GM12878 (cell line): ENCODE data around the gene ERC1. TPM values are rescaled to one million over a fixed set of nuclear protein-coding genes. Genes with fewer than 3 reads are reported as not detected.

Experiments used
- ATAC-seq: fragments of 200-7000 bp; cut with Tn5 transposase; 3 replicates; pipeline ENCODE4 v1.9.1; 2020; ENCODE audit warnings: mild to moderate bottlenecking, moderate library complexity
- BruUV-seq: library from RNA; stranded (reverse); fragments of 400-500 nt; replicated peaks from 2 replicates; lab custom pipeline; 2021; lab: Mats Ljungman, UMichigan
- CTCF ChIA-PET: fragments of 300-600 bp; sonication (Branson Sonifier 250); formaldehyde crosslinking; extraction: SDS; loops from one replicate; lab custom pipeline; 2021; ENCODE audit warnings: inconsistent platforms; lab: Yijun Ruan, JAX
- POLR2A ChIA-PET: fragments of 350-600 bp; formaldehyde crosslinking; extraction: SDS; loops from one replicate; lab custom pipeline; 2021; ENCODE audit warnings: inconsistent platforms; lab: Charles Lee
- RAD21 ChIA-PET: fragments of 300-600 bp; sonication (Branson Sonifier 250); formaldehyde crosslinking; loops from one replicate; lab custom pipeline; 2023; ENCODE audit warnings: antibody characterized with exemption; ENCODE audit not compliant: unreplicated experiment; lab: Charles Lee
- SMC1A ChIA-PET: fragments of 300-600 bp; sonication (Branson Sonifier 250); formaldehyde crosslinking; loops from one replicate; lab custom pipeline; 2023; ENCODE audit not compliant: unreplicated experiment, uncharacterized antibody; lab: Charles Lee
- DNase-seq: peaks from one replicate; pipeline ENCODE4 v3.0.0-alpha.2; 2011; ENCODE audit warnings: low read depth, low spot score
- FAIRE-seq: peaks from 3 replicates; lab custom pipeline; 2011; peaks lifted over from hg19 to GRCh38; lab: Jason Lieb, UNC
- H2AFZ ChIP-seq: 2 replicates; pipeline ENCODE4 v1.6.0; 2011; ENCODE audit warnings: low read depth, low read length, control low read depth; ENCODE audit not compliant: control insufficient read depth
- H3K27ac ChIP-seq: 2 replicates; pipeline ENCODE4 v1.5.1; 2011; ENCODE audit warnings: control low read depth; ENCODE audit not compliant: control insufficient read depth, insufficient read depth
- H3K27me3 ChIP-seq, 2 experiments: replicated peaks in 1 of 2; 2 replicates each; pipeline versions ENCODE4 v1.6.0 to v1.6.1; 2011; ENCODE audit warnings: low read length in 1 of 2; ENCODE audit not compliant: control insufficient read depth in 2 of 2, insufficient read depth in 2 of 2
- H3K36me3 ChIP-seq, 2 experiments: 2 replicates each; pipeline ENCODE4 v1.5.1; 2011; ENCODE audit warnings: low read length in 1 of 2; ENCODE audit not compliant: control insufficient read depth in 2 of 2, insufficient read depth in 2 of 2
- H3K4me1 ChIP-seq: 2 replicates; pipeline ENCODE4 v1.6.1; 2011; ENCODE audit warnings: mild to moderate bottlenecking, low read length, moderate library complexity, mixed read lengths; ENCODE audit not compliant: control insufficient read depth, insufficient read depth
- H3K4me2 ChIP-seq: 2 replicates; pipeline ENCODE4 v1.6.0; 2011; ENCODE audit warnings: control low read depth; ENCODE audit not compliant: control insufficient read depth, insufficient read depth
- H3K4me3 ChIP-seq: fragments of 200-600 bp; sonication (generic); 2 replicates; pipeline ENCODE4 v1.5.1; 2016
- H3K79me2 ChIP-seq: 2 replicates; pipeline ENCODE4 v1.6.0; 2011; ENCODE audit warnings: low read length; ENCODE audit not compliant: control insufficient read depth, insufficient read depth
- H3K9ac ChIP-seq: 2 replicates; pipeline ENCODE4 v1.8.0; 2011; ENCODE audit warnings: low read length, control low read depth, mixed read lengths; ENCODE audit not compliant: control insufficient read depth, insufficient read depth
- H3K9me3 ChIP-seq: replicated peaks from 3 replicates; pipeline ENCODE4 v1.5.1; 2011; ENCODE audit warnings: mild to moderate bottlenecking, low read length; ENCODE audit not compliant: control insufficient read depth, insufficient read depth
- H4K20me1 ChIP-seq: 2 replicates; pipeline ENCODE4 v1.6.0; 2011; ENCODE audit not compliant: control insufficient read depth, insufficient read depth
- E2F4 ChIP-seq: IDR thresholded peaks from 2 replicates; pipeline ENCODE4 v1.6.1; 2012; ENCODE audit warnings: low read depth, low read length, improper control_type of control experiment
- E4F1 ChIP-seq: fragments of 450-650 bp; IDR thresholded peaks from 2 replicates; pipeline ENCODE4 v1.6.1; 2018; ENCODE audit warnings: borderline replicate concordance, mild to moderate bottlenecking; ENCODE audit not compliant: partially characterized antibody
- NKRF ChIP-seq: fragments of 450-650 bp; conservative IDR thresholded peaks from 2 replicates; pipeline ENCODE4 v1.6.1; 2017; ENCODE audit warnings: mild to moderate bottlenecking, moderate library complexity
- POU2F2 ChIP-seq: IDR thresholded peaks from 3 replicates; pipeline ENCODE4 v1.6.1; 2011; ENCODE audit warnings: low read depth, mild to moderate bottlenecking, low read length, borderline replicate concordance
- SRF ChIP-seq, 2 experiments: IDR thresholded peaks; 2 replicates each; pipeline ENCODE4 v1.6.1; 2011; ENCODE audit warnings: low read depth in 2 of 2, low read length in 2 of 2, mild to moderate bottlenecking in 1 of 2, moderate library complexity in 1 of 2
- USF2 ChIP-seq: IDR thresholded peaks from 2 replicates; pipeline ENCODE4 v1.6.1; 2011; ENCODE audit warnings: low read depth, low read length, improper control_type of control experiment, borderline replicate concordance
- WGBS: methylation state at CpG from one replicate; pipeline ENCODE4 v1.1.6; 2016; ENCODE audit warnings: low lambda C conversion rate; ENCODE audit not compliant: insufficient replicate concordance, insufficient coverage; ENCODE audit errors: missing lambda C conversion rate; 5-methylcytosine and 5-hydroxymethylcytosine counted together
- in situ Hi-C: fragments of 300-500 bp; cut with MboI; formaldehyde crosslinking; loops from 9 replicates; pipeline ENCODE4 v1.14.3; 2018; ENCODE audit warnings: mixed read lengths
- intact Hi-C: fragments of 100-400 bp; cut with micrococcal nuclease; formaldehyde crosslinking; loops from one replicate; pipeline ENCODE4 v1.14.2; 2022; ENCODE audit not compliant: unreplicated experiment
- polyA plus RNA-seq, 11 experiments: library from polyadenylated mRNA; depleted of rRNA in 4 of 11; unstranded in 6 of 11; stranded (reverse) in 5 of 11; fragments of >200 nt; fragmentation: Nextera tagmentation in 4 of 11; fragmentation: Illumina TruSeq in 1 of 11; extraction: Ambion mirVana in 4 of 11; extraction: Trizol in 1 of 11; gene quantifications; 1 replicate in 1 of 11; 2 replicates in 10 of 11; pipeline versions ENCODE4 v1.2.1 to v1.2.3, GENCODE V29; 2011 to 2016; ENCODE audit warnings: inconsistent platforms in 2 of 11, missing spikeins in 2 of 11, low read depth in 1 of 11
- total RNA-seq, 4 experiments: library from RNA; depleted of rRNA in 3 of 4; stranded (reverse); fragments of >200 nt in 3 of 4; fragmentation: Illumina TruSeq in 1 of 4; extraction: Trizol in 1 of 4; gene quantifications; 2 replicates each; pipeline versions ENCODE4 v1.2.1 to v1.2.3, GENCODE V29; 2013 to 2021

The ERC1 gene
- total and polyA plus RNA-seq, 10 of the 15 experiments (the other 5 are each of a cell fraction or from before 2014, with no cell fraction given) = 0.75 to 8.0 (median 5.0) TPM

GRCh38 chr12:1313906-1314305 is 322.9 kb downstream of the ERC1 start:
- CTCF ChIA-PET = no interaction called here
- WGBS = 91% methylated on average over 2 of the region's 2 CpGs
- SMC1A ChIA-PET = no interaction called here
- intact Hi-C loops = no loop called here
- H3K9me3 ChIP-seq = no peaks in the 10 kb centered on the region
- no peak for ATAC-seq
- H3K27ac ChIP-seq = no peak overlapping the region
- no peak overlapping the region for H3K9ac ChIP-seq
- H3K4me1 ChIP-seq = no peaks in the 10 kb centered on the region
- POLR2A ChIA-PET = no interaction called here
- no peak for DNase-seq
- H4K20me1 ChIP-seq = no peaks in the 10 kb centered on the region
- no peak overlapping the region for H2AFZ ChIP-seq
- H3K36me3 ChIP-seq = no peaks in the 10 kb centered on the region
- no peaks in the 10 kb centered on the region for H3K79me2 ChIP-seq
- no peak for FAIRE-seq
- TF ChIP-seq E4F1 = no peak
- TF ChIP-seq, all 136 proteins: peak for 0
- H3K27me3 ChIP-seq = no peaks in the 10 kb centered on the region
- H3K4me3 ChIP-seq = no peak overlapping the region
- in situ Hi-C loops = no loop called here
- RAD21 ChIA-PET = no interaction called here
- BruUV-seq = no TSS peak
- H3K4me2 ChIP-seq = no peak overlapping the region

- 6% methylated on average over 1 of the region's 1 CpG for WGBS
- H3K36me3 ChIP-seq = no peaks in the 10 kb centered on the region
- in situ Hi-C loops = no loop called here
- RAD21 ChIA-PET = no interaction called here
- no peak overlapping the region for H3K4me3 ChIP-seq
- H3K4me1 ChIP-seq = no peaks in the 10 kb centered on the region
- no peaks in the 10 kb centered on the region for H3K9me3 ChIP-seq
- TF ChIP-seq E2F4 (no peak), NKRF (no peak), POU2F2 (no peak), SRF (IDR thresholded peaks at IDR 0.05; ENCODE audit: low read depth in 2 of 2, low read length in 2 of 2) (no peak), USF2 (no peak)
- TF ChIP-seq, all 136 proteins: peak for 0
- no peak for DNase-seq
- Histone ChIP-seq H2AFZ (no peak overlapping the region), H3K79me2 (no peaks in the 10 kb centered on the region), H3K27ac (no peak overlapping the region), H3K27me3 (no peaks in the 10 kb centered on the region), H3K9ac (no peak overlapping the region), H3K4me2 (no peak overlapping the region), H4K20me1 (no peaks in the 10 kb centered on the region)
- ChIA-PET CTCF (no interaction called here), POLR2A (no interaction called here), SMC1A (no interaction called here)
- FAIRE-seq = no peak
- ATAC-seq = no peak
- intact Hi-C loops = no loop called here
- BruUV-seq = no TSS peak
These were observed 323.5 kb downstream of the ERC1 start for GRCh38 chr12:1314523-1314922.
